Colonic mucosa (tissue), 4 donors: Measurements from ENCODE around the gene TPRG1L. TPM values are rescaled to one million over a fixed set of nuclear protein-coding genes. Genes with fewer than 3 reads are reported as not detected.

Experiments used
- DNase-seq: peaks from one replicate; pipeline ENCODE4 v3.0.0-alpha.2; 2020
- H3K27ac ChIP-seq: fragments of 200-600 bp; one replicate; pipeline ENCODE4 v1.8.0; 2021
- H3K27me3 ChIP-seq: fragments of 200-600 bp; one replicate; pipeline ENCODE4 v1.8.0; 2021
- H3K36me3 ChIP-seq: fragments of 200-600 bp; one replicate; pipeline ENCODE4 v1.8.0; 2021
- H3K4me1 ChIP-seq: fragments of 200-600 bp; one replicate; pipeline ENCODE4 v1.8.0; 2021; ENCODE audit warnings: mild to moderate bottlenecking
- H3K4me3 ChIP-seq: fragments of 200-600 bp; one replicate; pipeline ENCODE4 v1.8.0; 2021
- H3K9ac ChIP-seq, 2 donors: one replicate each; pipeline ENCODE4 v1.7.0; 2013; ENCODE audit warnings: control low read depth in 2 of 2, low read depth in 2 of 2, low read length in 2 of 2
- H3K9me3 ChIP-seq: fragments of 200-600 bp; one replicate; pipeline ENCODE4 v1.8.0; 2021
- intact Hi-C: fragments of 100-400 bp; cut with DNase I; formaldehyde crosslinking; loops from one replicate; pipeline ENCODE4 v1.14.1; 2022
- total RNA-seq, 2 donors: library from RNA; stranded (reverse); fragmentation: NEBNext Ultra II Directional in 1 of 2; extraction: Animal tissue kit (Norgen Biotek cat#: 25700) in 1 of 2; gene quantifications; one replicate each; pipeline ENCODE4 v1.2.1, GENCODE V29; 2021
- TF ChIP-seq, protein P1 (sequence below): fragments of 200-600 bp; IDR thresholded peaks from one replicate; pipeline ENCODE4 v1.8.0; 2022; ENCODE audit warnings: antibody characterized with exemption, mild to moderate bottlenecking
- donor health status: healthy.
- donor health status: DM: no; HTN: no; CAD: no.
- donor health status: DM: no; HTN: no; CAD: no.

Gene TPRG1L
- total RNA-seq, 2 donors from 2014 or later, result 63.0 to 81.5 TPM

DNA sequence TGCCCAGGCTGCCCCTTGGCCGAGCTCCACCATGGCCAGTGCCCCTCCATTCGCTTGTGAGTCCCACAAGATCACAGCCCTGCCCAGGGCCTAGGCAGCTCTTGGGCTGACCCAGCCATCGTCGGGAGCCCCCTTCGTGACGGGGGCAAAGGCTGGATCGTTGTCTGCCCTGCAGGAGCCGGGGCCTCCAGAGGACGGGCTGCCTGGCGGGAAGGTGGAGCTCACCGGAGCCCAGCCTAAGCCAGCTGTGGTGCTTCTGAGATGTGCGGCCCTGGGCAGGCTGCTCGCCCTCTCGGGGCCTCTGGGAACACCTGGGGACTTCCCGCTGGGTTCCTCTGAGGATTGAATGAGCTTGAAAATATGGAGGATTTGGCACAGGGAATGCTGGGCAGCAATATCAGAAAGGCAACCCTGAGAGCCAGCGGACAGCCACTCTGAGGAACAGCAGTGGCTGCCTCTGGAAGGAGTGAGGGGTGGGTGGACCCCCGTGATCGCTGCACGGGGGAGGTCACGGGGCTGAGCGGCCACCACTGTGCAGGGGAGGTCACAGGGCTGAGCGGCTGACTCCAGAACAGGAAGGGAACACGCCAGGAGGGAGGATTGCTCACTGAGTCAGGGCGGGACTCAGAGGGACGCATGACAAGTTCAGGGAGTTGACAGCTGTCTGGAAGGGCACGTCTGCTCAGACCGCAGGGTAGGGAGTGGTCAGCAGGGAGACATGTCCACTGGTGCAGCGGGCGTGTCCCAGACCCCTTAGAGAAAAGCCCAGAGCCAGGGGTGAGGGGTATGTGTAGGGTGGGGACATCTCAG lies 46.8 kb downstream of the TPRG1L start:
- intact Hi-C loops, result no loop called here
- Histone ChIP-seq H3K4me3 (no peak overlapping the region), H3K27ac (no peak overlapping the region), H3K9me3 (no peaks in the 10 kb centered on the region), H3K9ac (no peak overlapping the region), H3K36me3 (no peaks in the 10 kb centered on the region), H3K27me3 (no peaks in the 10 kb centered on the region), H3K4me1 (no peaks in the 10 kb centered on the region)
- TF ChIP-seq, protein P1, sequence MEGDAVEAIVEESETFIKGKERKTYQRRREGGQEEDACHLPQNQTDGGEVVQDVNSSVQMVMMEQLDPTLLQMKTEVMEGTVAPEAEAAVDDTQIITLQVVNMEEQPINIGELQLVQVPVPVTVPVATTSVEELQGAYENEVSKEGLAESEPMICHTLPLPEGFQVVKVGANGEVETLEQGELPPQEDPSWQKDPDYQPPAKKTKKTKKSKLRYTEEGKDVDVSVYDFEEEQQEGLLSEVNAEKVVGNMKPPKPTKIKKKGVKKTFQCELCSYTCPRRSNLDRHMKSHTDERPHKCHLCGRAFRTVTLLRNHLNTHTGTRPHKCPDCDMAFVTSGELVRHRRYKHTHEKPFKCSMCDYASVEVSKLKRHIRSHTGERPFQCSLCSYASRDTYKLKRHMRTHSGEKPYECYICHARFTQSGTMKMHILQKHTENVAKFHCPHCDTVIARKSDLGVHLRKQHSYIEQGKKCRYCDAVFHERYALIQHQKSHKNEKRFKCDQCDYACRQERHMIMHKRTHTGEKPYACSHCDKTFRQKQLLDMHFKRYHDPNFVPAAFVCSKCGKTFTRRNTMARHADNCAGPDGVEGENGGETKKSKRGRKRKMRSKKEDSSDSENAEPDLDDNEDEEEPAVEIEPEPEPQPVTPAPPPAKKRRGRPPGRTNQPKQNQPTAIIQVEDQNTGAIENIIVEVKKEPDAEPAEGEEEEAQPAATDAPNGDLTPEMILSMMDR, result no peak
- no peak for DNase-seq

DNA sequence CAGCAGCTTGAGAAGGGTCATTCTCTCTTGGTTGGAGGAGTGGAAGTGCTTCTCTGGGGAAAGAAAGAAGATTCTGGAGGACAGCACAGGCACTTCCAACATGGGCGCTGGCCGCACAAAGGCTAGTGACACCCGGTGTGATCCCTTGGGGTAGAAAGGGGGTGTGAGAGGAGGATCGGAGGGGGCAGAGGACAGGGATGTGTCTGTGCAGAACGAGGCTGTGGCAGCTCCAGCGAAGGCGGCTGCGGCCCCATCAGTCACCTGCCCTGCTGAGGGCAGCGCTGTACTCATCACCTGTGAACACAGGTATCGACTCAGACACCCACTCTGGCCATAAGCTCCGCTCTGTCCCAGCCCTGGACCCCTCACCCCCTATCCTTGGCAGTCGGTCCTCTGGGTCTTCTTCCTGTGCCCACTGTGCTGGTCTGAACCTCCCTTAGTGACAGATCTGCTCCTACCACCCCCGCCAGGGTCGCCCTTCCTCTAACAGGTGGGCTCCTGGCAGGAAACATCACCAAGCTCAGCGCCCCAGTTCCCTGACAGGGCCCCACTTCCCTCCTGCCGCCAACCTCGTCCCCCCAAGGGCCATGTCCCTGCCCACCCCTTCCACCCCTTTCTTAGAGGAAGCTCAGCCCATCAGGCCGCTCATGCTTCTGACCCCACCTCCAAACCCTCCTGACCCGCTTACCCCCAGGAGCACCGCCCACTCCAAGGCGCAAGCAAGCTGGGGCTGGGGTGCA lies 47.6 kb downstream of the TPRG1L start:
- Histone ChIP-seq H3K9ac (no peak overlapping the region), H3K4me1 (no peaks in the 10 kb centered on the region), H3K4me3 (no peak overlapping the region), H3K36me3 (no peaks in the 10 kb centered on the region), H3K9me3 (no peaks in the 10 kb centered on the region), H3K27ac (no peak overlapping the region), H3K27me3 (no peaks in the 10 kb centered on the region)
- DNase-seq, result no peak
- intact Hi-C loops, result no loop called here
- TF ChIP-seq, protein P1, result no peak

DNA sequence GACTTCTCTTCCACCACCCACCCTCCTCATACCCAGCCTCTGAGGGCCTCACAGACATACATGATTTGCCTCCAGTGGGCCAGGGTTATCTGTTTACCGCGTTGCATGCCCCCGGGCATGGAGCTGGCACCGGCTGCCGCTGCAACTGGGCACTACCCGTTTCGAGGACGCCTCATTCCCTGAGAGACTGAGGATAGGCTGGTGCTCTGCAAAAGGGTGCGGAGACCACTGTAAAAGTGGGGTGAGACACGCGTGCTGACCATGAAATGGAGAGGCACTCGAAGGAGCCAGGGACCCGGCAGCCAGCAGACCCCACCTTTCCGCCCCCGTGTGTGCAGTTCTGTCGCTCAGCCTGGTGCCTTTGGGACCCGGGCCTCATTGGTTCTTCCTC lies 48.2 kb downstream of the TPRG1L start:
- TF ChIP-seq, protein P1, result no peak
- Histone ChIP-seq H3K27ac (no peak overlapping the region), H3K27me3 (no peaks in the 10 kb centered on the region), H3K9ac (no peak overlapping the region), H3K4me3 (no peak overlapping the region), H3K36me3 (no peaks in the 10 kb centered on the region), H3K9me3 (no peaks in the 10 kb centered on the region), H3K4me1 (no peaks in the 10 kb centered on the region)
- intact Hi-C loops, result no loop called here
- DNase-seq, result no peak

DNA sequence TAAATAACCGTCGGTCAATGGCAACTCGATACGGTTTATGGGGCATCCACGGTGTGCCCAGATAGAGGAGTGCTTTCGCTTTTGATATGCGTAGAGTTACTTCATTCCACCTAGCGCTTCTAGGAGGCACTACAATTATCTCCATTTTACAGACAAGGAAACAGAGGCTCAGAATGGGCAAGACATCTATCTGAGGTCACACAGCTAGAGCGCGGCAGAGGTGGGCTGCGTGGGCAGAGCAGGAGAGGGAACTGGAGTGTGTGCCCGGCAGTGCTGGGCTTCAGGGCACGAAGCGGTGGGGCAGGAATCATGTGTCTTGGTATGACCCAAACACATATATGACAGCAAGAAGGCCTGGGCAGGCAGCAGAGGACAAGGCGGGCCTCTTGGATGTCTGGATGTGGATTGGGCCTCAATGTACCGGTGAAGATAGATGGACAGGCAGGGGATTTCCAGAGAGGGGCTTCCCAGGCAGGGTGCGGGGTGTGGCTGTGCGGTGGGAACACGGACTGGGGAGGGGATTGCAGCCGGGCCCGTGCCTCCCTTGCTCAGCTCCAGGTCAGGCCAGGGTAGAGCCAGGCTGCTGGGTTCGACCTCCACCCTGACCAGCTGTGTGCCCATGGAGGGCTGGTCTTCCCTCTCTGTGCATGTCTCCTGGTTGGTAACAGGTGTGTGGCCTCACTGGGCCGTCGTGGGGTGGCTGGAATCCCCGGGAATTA lies 48.7 kb downstream of the TPRG1L start:
- intact Hi-C loops, result no loop called here
- no peak overlapping the region for H3K4me3 ChIP-seq
- peak overlapping the region in 1 of 2 donors; percentile 39 for H3K9ac ChIP-seq
- H3K9me3 ChIP-seq, result no peaks in the 10 kb centered on the region
- no peak for DNase-seq
- no peaks in the 10 kb centered on the region for H3K27me3 ChIP-seq
- H3K27ac ChIP-seq, result no peak overlapping the region
- no peaks in the 10 kb centered on the region for H3K36me3 ChIP-seq
- H3K4me1 ChIP-seq, result no peaks in the 10 kb centered on the region
- TF ChIP-seq, protein P1, result no peak
